OCI-LY7 (cell line): ENCODE results near the gene SRC.

ENCODE experiments used
- CTCF ChIP-seq: fragments of 200-600 bp; sonication (generic); conservative IDR thresholded peaks from 2 replicates; pipeline ENCODE4 v1.5.1; 2014; ENCODE audit warnings: mild to moderate bottlenecking, antibody characterized with exemption, low read length, moderate library complexity, mixed read lengths
- EZH2phosphoT487 ChIP-seq: fragments of 200-600 bp; sonication (generic); IDR thresholded peaks from 2 replicates; pipeline ENCODE4 v1.6.1; 2018; ENCODE audit warnings: low read depth, borderline replicate concordance, mild to moderate bottlenecking, mixed run types, antibody characterized with exemption, low read length, moderate library complexity, mixed read lengths

- TF ChIP-seq CTCF, result no peak
- no peak for TF ChIP-seq EZH2phosphoT487
Measured at GRCh38 chr20:37339208-37339607, 6.7 kb upstream of the SRC start.
